Measurements from ENCODE around the gene ADSS1. TPM values are rescaled to one million over a fixed set of nuclear protein-coding genes. Genes with fewer than 3 reads are reported as not detected.

The ADSS1 gene
- total RNA-seq, 1 donor from 2014 or later: 0.66 TPM

DNA sequence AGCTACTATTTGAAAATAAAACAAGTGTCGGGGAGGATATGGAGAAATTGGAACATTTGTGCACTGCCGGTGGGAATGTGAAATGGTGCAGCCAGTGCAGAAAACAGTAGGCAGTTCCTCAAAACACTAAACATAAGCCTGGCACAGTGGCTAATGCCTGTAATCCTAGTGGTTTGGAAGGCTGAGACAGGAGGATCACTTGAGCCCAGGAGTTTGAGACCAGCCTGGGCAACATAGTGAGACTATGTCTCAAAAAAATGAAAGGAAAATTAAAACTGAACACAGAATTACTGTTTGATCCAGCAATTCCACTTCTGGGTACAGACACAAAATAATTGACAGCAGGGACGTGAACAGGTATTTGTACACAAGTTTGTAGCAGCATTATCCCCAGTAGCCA is 41.5 kb downstream of the ADSS1 start:
- intact Hi-C loops (cut with micrococcal nuclease): loop anchor here (5.0 kb wide), 1 partner anchor 102 kb away; the partner anchor contains the start of gene CEP170B

- intact Hi-C loops (cut with micrococcal nuclease): loop anchor here (5.0 kb wide), 1 partner anchor 101 kb away; the partner anchor contains the start of gene CEP170B
Measured at GRCh38 chr14:104766256-104766862, 42.3 kb downstream of the ADSS1 start.

DNA sequence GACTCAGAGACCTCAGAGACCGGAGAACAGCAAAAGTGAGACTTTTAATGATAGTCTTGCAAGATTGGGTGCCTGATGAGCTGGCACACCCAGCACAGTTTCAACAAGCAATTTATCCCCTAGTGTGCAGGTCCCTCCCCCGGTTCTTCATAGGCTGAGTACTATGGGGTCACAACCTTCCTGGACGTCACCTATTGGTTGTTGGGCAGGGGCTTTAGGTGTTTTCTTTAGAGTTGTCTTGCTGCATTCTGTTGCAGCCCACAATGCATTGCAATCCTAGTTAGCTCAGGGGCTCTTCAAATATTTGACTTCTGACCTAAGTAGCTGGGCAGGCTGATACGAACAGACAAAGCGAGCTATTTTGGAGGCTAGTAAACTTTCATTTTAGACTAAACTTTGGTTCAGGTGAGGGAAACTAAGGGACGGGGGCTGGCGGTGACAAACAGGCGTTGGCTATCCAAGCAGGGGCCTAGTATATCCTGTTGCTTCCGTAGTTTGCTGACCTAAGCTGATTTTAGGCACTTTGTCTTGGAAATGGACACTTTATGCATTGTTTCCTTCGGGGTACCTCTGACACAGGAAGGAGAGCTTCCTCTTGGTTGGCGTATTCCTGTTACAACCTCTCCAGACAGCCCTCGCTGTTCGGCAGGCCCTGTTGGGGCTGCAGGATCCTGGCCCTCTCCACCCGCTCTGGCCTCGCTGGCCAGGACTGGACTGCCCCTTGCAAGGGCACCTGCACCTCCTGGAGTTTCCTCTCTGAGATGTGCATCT is 43.0 kb downstream of the ADSS1 start:
- intact Hi-C loops (cut with micrococcal nuclease): loop anchor here (5.0 kb wide), 1 partner anchor 100 kb away; the partner anchor contains the start of gene CEP170B

DNA sequence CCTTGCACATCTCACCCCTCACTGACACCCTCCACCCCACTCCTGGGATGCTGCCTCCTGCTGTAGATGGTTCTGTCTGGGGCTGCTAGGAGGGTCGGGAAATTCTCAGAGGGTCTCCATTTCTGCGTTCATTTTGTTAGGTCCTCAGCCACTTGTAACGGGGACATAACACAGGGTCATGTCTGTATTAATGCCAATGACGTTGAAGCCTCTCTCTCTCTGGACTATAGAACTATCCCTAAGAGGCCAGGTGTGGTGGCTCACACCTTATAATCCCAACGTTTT is 43.5 kb downstream of the ADSS1 start:
- intact Hi-C loops (cut with micrococcal nuclease): loop anchor here (5.0 kb wide), 1 partner anchor 100 kb away; the partner anchor contains the start of gene CEP170B

GRCh38 chr14:104768437-104769323 is 44.7 kb downstream of the ADSS1 start:
- intact Hi-C loops (cut with micrococcal nuclease): loop anchor here (1.0 to 5.0 kb wide), 5 partner anchors 16 to 108 kb away; partner anchors contain the start of genes CEP170B and ZBTB42

- intact Hi-C loops (cut with micrococcal nuclease): loop anchor here (2.0 to 5.0 kb wide), 2 partner anchors 31 to 98 kb away; partner anchors contain the start of genes CEP170B and ZBTB42
Measured at GRCh38 chr14:104769324-104770071, 45.5 kb downstream of the ADSS1 start.

DNA sequence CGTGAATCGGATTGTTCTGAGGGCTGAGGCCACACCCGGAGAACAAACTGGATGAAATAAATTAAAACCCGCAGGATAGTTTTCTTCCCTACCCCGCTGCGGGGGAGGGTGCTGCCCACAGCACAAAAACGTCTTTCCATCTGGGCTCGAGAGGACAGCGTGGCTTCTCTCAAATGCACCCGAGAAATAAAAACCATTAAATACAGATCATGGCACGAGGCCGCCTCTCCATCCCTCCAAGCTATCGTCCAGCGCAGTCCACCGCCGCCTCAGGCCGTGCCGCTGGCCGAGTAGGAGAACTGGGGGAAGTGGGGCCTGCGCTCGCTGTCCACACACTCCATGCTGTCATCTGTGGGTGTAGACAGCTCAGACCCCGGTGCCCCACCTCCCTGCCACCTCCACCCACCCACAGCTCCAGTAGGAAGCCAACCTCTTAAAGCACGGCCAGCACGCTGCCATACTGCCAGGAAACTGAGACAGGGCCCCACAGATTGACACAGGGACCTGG is 46.1 kb downstream of the ADSS1 start:
- intact Hi-C loops (cut with micrococcal nuclease): no loop called here

- intact Hi-C loops (cut with micrococcal nuclease): no loop called here
Measured at GRCh38 chr14:104770851-104771272, 46.8 kb downstream of the ADSS1 start.

- intact Hi-C loops (cut with micrococcal nuclease): no loop called here
Measured at GRCh38 chr14:104771374-104771773, 47.3 kb downstream of the ADSS1 start.

DNA sequence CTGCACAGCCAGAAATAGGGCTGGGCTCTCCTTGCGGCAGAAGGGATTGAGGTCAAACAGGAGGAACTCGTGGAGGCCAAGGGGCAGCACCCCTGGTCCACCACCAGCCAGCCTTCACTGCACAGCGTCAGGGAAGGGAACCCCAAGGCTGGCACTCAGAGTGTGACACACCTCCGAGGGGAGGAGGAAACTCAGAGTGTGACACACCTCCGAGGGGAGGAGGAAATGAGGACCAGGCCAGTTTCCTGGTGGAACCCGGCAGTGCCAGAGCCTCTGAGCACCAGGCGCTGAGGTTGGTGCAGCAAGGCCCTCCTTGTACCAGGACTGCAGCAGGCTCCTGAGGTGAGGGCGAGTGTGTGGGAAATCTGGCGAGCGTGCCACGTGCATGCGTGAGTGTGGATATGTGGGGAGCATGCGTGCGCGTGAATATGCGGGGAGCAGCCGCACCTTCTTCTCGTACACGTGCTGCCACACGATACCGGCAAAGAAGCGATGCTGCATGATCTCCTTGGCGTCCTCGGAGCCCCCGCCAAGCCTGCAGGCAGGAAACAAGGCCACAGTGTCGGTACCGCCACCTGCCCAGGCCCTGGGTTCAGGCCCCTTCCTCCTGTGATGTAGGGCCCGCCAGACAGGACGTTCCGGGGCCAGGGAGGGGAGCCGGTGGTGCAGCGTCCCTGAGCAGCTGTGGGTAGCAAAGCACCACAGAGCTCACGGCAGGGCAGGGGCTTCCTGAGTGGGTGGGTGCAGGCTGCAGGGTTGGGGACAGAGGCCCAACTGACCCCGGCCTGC is 48.1 kb downstream of the ADSS1 start:
- intact Hi-C loops (cut with micrococcal nuclease): no loop called here

- intact Hi-C loops (cut with micrococcal nuclease): no loop called here
Measured at GRCh38 chr14:104772707-104773504, 48.9 kb downstream of the ADSS1 start.

DNA sequence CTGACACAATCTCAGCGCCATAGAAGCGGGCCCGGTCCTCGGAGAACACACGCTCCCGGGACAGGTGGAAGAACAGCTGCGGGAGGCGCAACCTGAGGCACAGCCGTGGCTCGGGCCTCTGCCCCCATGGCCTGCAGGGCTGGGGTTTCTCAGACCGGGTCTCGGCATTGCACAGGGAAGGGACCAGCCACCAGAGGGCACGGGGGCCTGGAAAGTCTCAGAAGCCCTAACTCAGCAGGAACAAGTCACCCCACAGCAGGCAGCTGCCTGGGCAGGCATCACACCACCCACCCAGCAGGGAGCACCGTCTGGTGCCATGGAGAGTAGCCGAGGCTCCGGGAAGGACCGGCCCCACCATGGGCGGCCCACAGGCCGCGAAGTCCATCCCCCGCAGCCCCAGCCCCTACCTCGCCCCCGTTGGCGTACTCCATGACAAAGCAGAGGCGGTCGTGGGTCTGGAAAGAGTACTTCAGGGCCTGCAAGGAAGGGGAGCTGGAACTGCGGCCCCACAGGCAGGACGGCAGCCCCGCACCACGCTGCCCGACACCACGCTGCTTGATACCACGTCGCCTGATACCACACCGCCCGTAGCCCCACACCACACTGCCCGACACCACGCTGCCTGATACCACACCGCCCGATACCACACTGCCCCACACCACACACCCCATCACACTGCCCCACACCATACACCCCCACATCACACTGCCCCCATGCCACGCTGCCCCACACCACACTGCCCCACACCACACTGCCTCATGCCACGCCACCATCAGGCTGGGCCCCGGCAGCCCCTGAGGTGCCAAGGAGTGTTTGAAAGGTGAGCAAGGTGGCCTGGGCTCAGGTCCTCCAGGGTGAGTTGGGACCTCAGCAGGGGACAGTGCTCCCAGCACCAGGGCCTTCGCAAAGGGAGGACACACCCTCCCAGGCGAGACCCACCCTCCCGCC is 49.8 kb downstream of the ADSS1 start:
- intact Hi-C loops (cut with micrococcal nuclease): no loop called here

DNA sequence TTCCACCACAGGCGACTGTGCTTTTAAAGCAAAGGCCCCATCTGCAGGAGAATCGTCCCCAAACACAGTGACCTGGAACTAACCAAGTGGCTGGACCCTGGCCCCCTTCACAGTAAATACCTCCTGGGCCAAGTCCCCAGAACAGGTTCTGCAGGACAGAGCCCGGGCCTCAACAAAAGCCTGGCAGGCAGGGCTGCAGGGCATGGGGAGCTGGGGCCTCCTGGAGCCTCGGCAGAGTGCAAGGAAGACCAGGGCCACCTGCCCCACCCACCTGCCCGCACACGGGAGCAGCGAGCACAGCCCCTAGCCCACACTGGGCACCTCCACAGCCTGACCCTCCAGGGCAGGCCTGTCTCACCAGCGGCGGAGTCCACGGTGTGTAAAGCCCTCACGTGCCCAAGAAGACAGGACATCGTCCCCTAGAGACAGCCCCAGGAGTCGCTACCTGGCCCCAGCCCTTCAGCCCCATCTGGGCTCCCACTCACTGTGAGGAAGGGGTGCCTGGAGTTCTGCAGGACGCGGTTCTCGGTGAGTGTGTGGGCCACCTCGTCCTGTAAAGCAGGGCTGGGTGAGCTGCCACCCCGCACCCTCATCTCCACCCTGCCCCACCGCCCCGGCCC is 50.5 kb downstream of the ADSS1 start:
- intact Hi-C loops (cut with micrococcal nuclease): no loop called here

DNA sequence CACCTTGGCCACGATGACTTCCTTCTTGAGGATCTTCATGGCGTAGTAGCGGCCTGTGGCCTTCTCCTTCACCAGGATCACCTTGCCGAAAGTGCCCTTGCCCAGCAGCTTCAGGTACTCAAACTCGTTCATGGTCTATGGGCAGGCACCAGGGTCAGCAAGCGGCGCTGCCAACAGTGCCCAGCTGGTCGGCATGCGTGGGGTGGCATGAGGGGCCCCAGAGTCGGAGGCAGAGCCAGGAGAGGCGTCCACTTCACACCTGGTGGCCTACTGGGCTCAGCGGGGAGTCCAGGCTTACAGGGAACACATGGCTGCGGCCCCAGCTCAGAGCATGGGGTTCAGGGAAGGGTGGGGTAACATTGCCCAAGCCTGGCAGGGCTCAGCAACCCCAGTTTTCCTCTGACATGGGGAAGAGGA is 51.1 kb downstream of the ADSS1 start:
- intact Hi-C loops (cut with micrococcal nuclease): no loop called here

GRCh38 chr14:104776481-104776880 is 52.5 kb downstream of the ADSS1 start:
- intact Hi-C loops (cut with micrococcal nuclease): no loop called here

GRCh38 chr14:104776961-104777807 is 53.2 kb downstream of the ADSS1 start:
- intact Hi-C loops (cut with micrococcal nuclease): no loop called here
